HCT116 (cell line): ENCODE measurements around the gene MBL2. TPM values are rescaled to one million over a fixed set of nuclear protein-coding genes. Genes with fewer than 3 reads are reported as not detected.

Experiments
- ATAC-seq: fragments of 200-7000 bp; cut with Tn5 transposase; 2 replicates; pipeline ENCODE4 v1.9.1; 2020; ENCODE audit warnings: mild to moderate bottlenecking, moderate library complexity
- BruUV-seq: library from RNA; stranded (reverse); fragments of 400-500 nt; replicated peaks from 2 replicates; lab custom pipeline; 2021; lab: Mats Ljungman, UMichigan
- CTCF ChIA-PET: fragments of 300-600 bp; sonication (Branson Sonifier 250); formaldehyde crosslinking; loops from one replicate; lab custom pipeline; 2021; ENCODE audit warnings: antibody characterized with exemption; lab: Charles Lee
- POLR2A ChIA-PET: fragments of 300-600, 350-600 bp; sonication (Branson Sonifier 250); formaldehyde crosslinking; loops from one replicate; lab custom pipeline; 2021; ENCODE audit warnings: antibody characterized with exemption; lab: Charles Lee
- RAD21 ChIA-PET, 2 experiments: fragments of 300-600 bp; sonication (Branson Sonifier 250); formaldehyde crosslinking; loops; one replicate each; lab custom pipeline; 2023; ENCODE audit warnings: low total read pairs in 2 of 2; ENCODE audit not compliant: uncharacterized antibody in 2 of 2, unreplicated experiment in 2 of 2, low non-redundant PET in 1 of 2; lab: Charles Lee
- DNase-seq: peaks from one replicate; pipeline ENCODE4 v3.0.0-alpha.2; 2010; ENCODE audit warnings: low read depth, low spot score
- H2AFZ ChIP-seq: fragments of 200-600 bp; shearing (Covaris generic), sonication (generic); 2 replicates; pipeline ENCODE4 v1.6.1; 2017; ENCODE audit warnings: low read depth, mixed run types, mixed read lengths, antibody characterized with exemption, low read length; ENCODE audit not compliant: poor library complexity, severe bottlenecking
- H3K27ac ChIP-seq: 2 replicates; pipeline ENCODE4 v1.5.1; 2012; ENCODE audit warnings: low read depth, low read length
- H3K27me3 ChIP-seq: fragments of 200-600 bp; sonication (generic); 2 replicates; pipeline ENCODE4 v1.6.1; 2016; ENCODE audit warnings: mixed run types, low read length, mixed read lengths; ENCODE audit not compliant: insufficient read depth
- H3K36me3 ChIP-seq, 2 experiments: fragments of 200-500 bp in 1 of 2; fragments of 200-600 bp in 1 of 2; sonication (Bioruptor generic) in 1 of 2; sonication (generic) in 1 of 2; 2 replicates each; pipeline versions ENCODE4 v1.5.1 to v1.6.1; 2014 to 2016; ENCODE audit warnings: low read length in 2 of 2, inconsistent platforms in 1 of 2, mixed read lengths in 1 of 2, mixed run types in 1 of 2; ENCODE audit not compliant: insufficient read depth in 2 of 2, control insufficient read depth in 1 of 2
- H3K4me1 ChIP-seq, 2 experiments: fragments of 200-600 bp in 1 of 2; sonication (generic) in 1 of 2; 2 replicates each; pipeline versions ENCODE4 v1.5.1 to v1.6.1; 2012 to 2017; ENCODE audit warnings: low read length in 2 of 2, inconsistent platforms in 1 of 2, mild to moderate bottlenecking in 1 of 2, mixed read lengths in 1 of 2, mixed run types in 1 of 2, moderate library complexity in 1 of 2; ENCODE audit not compliant: insufficient read depth in 2 of 2, control insufficient read depth in 1 of 2
- H3K4me2 ChIP-seq: fragments of 200-600 bp; sonication (generic); 2 replicates; pipeline ENCODE4 v1.6.1; 2017; ENCODE audit warnings: mixed run types, low read length, mixed read lengths
- H3K4me3 ChIP-seq, 2 experiments: fragments of 200-600 bp in 1 of 2; sonication (generic) in 1 of 2; replicated peaks in 1 of 2; 2 replicates each; pipeline ENCODE4 v1.5.1; 2011 to 2016; ENCODE audit warnings: low read length in 2 of 2, control low read depth in 1 of 2, low read depth in 1 of 2, mild to moderate bottlenecking in 1 of 2, mixed read lengths in 1 of 2, mixed run types in 1 of 2
- H3K79me2 ChIP-seq: fragments of 200-600 bp; sonication (generic); 2 replicates; pipeline ENCODE4 v1.6.1; 2017; ENCODE audit warnings: mild to moderate bottlenecking, mixed run types, low read length, moderate library complexity, mixed read lengths; ENCODE audit not compliant: insufficient read depth
- H3K9ac ChIP-seq: fragments of 200-600 bp; sonication (generic); 2 replicates; pipeline ENCODE4 v1.6.1; 2016; ENCODE audit warnings: low read length, mixed read lengths
- H3K9me2 ChIP-seq: fragments of 200-600 bp; sonication (generic), shearing (Covaris generic); 2 replicates; pipeline ENCODE4 v1.6.1; 2017; ENCODE audit warnings: mixed run types, mild to moderate bottlenecking, moderate library complexity; ENCODE audit not compliant: insufficient read depth
- H3K9me3 ChIP-seq, 2 experiments: fragments of 200-500 bp in 1 of 2; fragments of 200-600 bp in 1 of 2; sonication (Bioruptor generic) in 1 of 2; sonication (generic) in 1 of 2; 2 replicates each; pipeline ENCODE4 v1.6.1; 2014 to 2017; ENCODE audit warnings: low read length in 2 of 2, mixed read lengths in 2 of 2, inconsistent platforms in 1 of 2, low read depth in 1 of 2, mild to moderate bottlenecking in 1 of 2, mixed run types in 1 of 2, moderate library complexity in 1 of 2; ENCODE audit not compliant: control insufficient read depth in 1 of 2, insufficient read depth in 1 of 2
- H4K20me1 ChIP-seq: fragments of 200-600 bp; sonication (generic), shearing (Covaris generic); 2 replicates; pipeline ENCODE4 v1.6.1; 2017; ENCODE audit warnings: mixed run types, mild to moderate bottlenecking, moderate library complexity; ENCODE audit not compliant: insufficient read depth
- CEBPB ChIP-seq: IDR thresholded peaks from 2 replicates; pipeline ENCODE4 v1.6.1; 2012; ENCODE audit warnings: low read depth
- EGR1 ChIP-seq: IDR thresholded peaks from 2 replicates; pipeline ENCODE4 v1.6.1; 2012; ENCODE audit warnings: low read depth
- EZH2 ChIP-seq: fragments of 200-600 bp; sonication (generic); IDR thresholded peaks from 2 replicates; pipeline ENCODE4 v1.6.1; 2017; ENCODE audit warnings: antibody characterized with exemption, mixed run types
- EZH2phosphoT487 ChIP-seq: fragments of 200-600 bp; IDR thresholded peaks from 2 replicates; pipeline ENCODE4 v1.6.1; 2018; ENCODE audit warnings: antibody characterized with exemption, borderline replicate concordance
- FOSL1 ChIP-seq: IDR thresholded peaks from 2 replicates; pipeline ENCODE4 v1.6.1; 2012; ENCODE audit warnings: low read depth
- JUND ChIP-seq: IDR thresholded peaks from 2 replicates; pipeline ENCODE4 v1.6.1; 2012
- POLR2A ChIP-seq: IDR thresholded peaks from 2 replicates; pipeline ENCODE4 v1.7.0; 2011; ENCODE audit warnings: borderline replicate concordance; ENCODE audit not compliant: insufficient read depth, insufficient read length; ENCODE audit errors: extremely low read depth
- TCF7L2 ChIP-seq: IDR thresholded peaks from 2 replicates; pipeline ENCODE4 v1.7.0; 2011; ENCODE audit warnings: borderline replicate concordance, inconsistent platforms; ENCODE audit not compliant: insufficient read depth, insufficient read length; ENCODE audit errors: extremely low read depth
- YY1 ChIP-seq: IDR thresholded peaks from 2 replicates; pipeline ENCODE4 v1.6.1; 2011; ENCODE audit warnings: low read length, low read depth, moderate library complexity, mild to moderate bottlenecking; ENCODE audit not compliant: insufficient replicate concordance; ENCODE audit errors: extremely low read depth
- ZNF274 ChIP-seq: fragments of 200-500 bp; sonication (Bioruptor generic); IDR thresholded peaks from 2 replicates; pipeline ENCODE4 v1.6.1; 2014; ENCODE audit warnings: mild to moderate bottlenecking, low read depth, low read length, inconsistent platforms
- intact Hi-C: fragments of 100-400 bp; cut with micrococcal nuclease; formaldehyde crosslinking; loops from 2 replicates; pipeline ENCODE4 v1.10.0; 2022
- total RNA-seq: library from RNA; stranded (reverse); gene quantifications from one replicate; pipeline ENCODE4 v1.2.1, GENCODE V29; 2021; ENCODE audit not compliant: unreplicated experiment
- TF ChIP-seq, protein P1 (sequence below), 3 experiments: fragments of 200-600 bp in 1 of 3; sonication (generic) in 1 of 3; IDR thresholded peaks in 2 of 3; conservative IDR thresholded peaks in 1 of 3; 2 replicates each; pipeline ENCODE4 v1.5.1; 2012 to 2017; ENCODE audit warnings: low read depth in 2 of 3, low read length in 2 of 3, antibody characterized with exemption in 1 of 3, borderline replicate concordance in 1 of 3, control low read depth in 1 of 3, mild to moderate bottlenecking in 1 of 3, mixed read lengths in 1 of 3, mixed run types in 1 of 3, moderate library complexity in 1 of 3; ENCODE audit not compliant: insufficient read depth in 1 of 3
- TF ChIP-seq, protein P2 (sequence below): IDR thresholded peaks from 2 replicates; pipeline ENCODE4 v1.6.1; 2012; ENCODE audit warnings: low read depth
- TF ChIP-seq, protein P3 (sequence below): IDR thresholded peaks from 2 replicates; pipeline ENCODE4 v1.6.1; 2011; ENCODE audit warnings: mild to moderate bottlenecking, low read length, moderate library complexity; ENCODE audit not compliant: insufficient replicate concordance; ENCODE audit errors: extremely low read depth

The MBL2 gene
- total RNA-seq, 1 experiment from 2014 or later = not detected

DNA sequence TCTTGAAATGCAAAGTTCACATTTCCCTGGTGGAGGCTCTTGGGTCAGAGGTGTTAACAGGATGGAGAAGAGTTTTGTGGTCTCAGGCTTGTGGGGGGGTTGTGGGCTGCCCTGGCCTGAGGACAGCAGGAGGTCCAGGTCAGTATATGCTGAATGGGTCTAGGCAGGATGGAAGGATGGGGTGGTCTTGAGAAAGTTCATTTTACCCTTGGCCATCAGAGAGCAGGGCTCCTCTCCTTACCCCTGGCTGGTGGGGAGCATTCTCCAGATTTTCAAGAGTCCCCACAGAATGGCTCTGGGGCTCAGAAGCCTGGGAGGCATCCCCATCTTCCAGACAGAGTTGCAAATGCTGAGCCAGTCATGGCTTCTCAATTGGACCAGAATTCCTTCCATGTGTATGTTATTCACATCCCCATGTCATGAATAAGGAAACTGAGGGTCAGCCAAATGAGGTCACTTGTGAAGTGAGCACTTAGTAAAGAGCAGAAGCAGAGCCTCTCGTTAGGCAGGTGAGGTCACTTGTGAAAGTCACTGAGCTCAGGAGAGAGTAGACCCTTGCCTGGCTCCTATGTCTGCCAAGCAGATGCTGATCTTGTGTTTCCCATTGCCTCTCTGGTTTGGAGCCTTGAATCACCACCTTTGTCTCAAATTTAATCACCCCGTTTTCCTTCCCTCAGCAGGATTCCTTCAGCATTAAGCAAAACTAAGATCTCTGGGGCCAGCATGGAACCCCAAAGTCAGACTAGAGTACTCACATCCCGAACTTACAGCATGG lies 33.0 kb downstream of the MBL2 start (continued):
- TF ChIP-seq EZH2 (no peak), POLR2A (no peak), ZNF274 (no peak), EZH2phosphoT487 (no peak)

- ATAC-seq (no peak), DNase-seq (no peak)
- Histone ChIP-seq H4K20me1 (no peaks in the 10 kb centered on the region), H3K9me2 (no peaks in the 10 kb centered on the region), H3K4me1 (no peaks in the 10 kb centered on the region), H3K4me2 (no peak overlapping the region), H3K36me3 (no peaks in the 10 kb centered on the region), H3K9ac (no peak overlapping the region), H3K9me3 (no peaks in the 10 kb centered on the region), H3K4me3 (no peak overlapping the region), H3K79me2 (no peaks in the 10 kb centered on the region), H3K27me3 (no peaks in the 10 kb centered on the region), H2AFZ (no peak overlapping the region), H3K27ac (no peak overlapping the region)
- intact Hi-C loops = no loop called here
- TF ChIP-seq, protein P1, sequence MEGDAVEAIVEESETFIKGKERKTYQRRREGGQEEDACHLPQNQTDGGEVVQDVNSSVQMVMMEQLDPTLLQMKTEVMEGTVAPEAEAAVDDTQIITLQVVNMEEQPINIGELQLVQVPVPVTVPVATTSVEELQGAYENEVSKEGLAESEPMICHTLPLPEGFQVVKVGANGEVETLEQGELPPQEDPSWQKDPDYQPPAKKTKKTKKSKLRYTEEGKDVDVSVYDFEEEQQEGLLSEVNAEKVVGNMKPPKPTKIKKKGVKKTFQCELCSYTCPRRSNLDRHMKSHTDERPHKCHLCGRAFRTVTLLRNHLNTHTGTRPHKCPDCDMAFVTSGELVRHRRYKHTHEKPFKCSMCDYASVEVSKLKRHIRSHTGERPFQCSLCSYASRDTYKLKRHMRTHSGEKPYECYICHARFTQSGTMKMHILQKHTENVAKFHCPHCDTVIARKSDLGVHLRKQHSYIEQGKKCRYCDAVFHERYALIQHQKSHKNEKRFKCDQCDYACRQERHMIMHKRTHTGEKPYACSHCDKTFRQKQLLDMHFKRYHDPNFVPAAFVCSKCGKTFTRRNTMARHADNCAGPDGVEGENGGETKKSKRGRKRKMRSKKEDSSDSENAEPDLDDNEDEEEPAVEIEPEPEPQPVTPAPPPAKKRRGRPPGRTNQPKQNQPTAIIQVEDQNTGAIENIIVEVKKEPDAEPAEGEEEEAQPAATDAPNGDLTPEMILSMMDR (IDR thresholded peaks at IDR 0.05 in 2 of 3, conservative IDR thresholded peaks at IDR 0.05 in 1 of 3; ENCODE audit: borderline replicate concordance in 1 of 3, insufficient read depth in 1 of 3, low read depth in 2 of 3, low read length in 2 of 3) = no peak
- TF ChIP-seq JUND = no peak
- no peak for TF ChIP-seq EGR1
- no peak for TF ChIP-seq YY1
- TF ChIP-seq, protein P2, sequence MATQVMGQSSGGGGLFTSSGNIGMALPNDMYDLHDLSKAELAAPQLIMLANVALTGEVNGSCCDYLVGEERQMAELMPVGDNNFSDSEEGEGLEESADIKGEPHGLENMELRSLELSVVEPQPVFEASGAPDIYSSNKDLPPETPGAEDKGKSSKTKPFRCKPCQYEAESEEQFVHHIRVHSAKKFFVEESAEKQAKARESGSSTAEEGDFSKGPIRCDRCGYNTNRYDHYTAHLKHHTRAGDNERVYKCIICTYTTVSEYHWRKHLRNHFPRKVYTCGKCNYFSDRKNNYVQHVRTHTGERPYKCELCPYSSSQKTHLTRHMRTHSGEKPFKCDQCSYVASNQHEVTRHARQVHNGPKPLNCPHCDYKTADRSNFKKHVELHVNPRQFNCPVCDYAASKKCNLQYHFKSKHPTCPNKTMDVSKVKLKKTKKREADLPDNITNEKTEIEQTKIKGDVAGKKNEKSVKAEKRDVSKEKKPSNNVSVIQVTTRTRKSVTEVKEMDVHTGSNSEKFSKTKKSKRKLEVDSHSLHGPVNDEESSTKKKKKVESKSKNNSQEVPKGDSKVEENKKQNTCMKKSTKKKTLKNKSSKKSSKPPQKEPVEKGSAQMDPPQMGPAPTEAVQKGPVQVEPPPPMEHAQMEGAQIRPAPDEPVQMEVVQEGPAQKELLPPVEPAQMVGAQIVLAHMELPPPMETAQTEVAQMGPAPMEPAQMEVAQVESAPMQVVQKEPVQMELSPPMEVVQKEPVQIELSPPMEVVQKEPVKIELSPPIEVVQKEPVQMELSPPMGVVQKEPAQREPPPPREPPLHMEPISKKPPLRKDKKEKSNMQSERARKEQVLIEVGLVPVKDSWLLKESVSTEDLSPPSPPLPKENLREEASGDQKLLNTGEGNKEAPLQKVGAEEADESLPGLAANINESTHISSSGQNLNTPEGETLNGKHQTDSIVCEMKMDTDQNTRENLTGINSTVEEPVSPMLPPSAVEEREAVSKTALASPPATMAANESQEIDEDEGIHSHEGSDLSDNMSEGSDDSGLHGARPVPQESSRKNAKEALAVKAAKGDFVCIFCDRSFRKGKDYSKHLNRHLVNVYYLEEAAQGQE = no peak
- no peak for TF ChIP-seq POLR2A
- TF ChIP-seq TCF7L2 = no peak
- TF ChIP-seq, protein P3, sequence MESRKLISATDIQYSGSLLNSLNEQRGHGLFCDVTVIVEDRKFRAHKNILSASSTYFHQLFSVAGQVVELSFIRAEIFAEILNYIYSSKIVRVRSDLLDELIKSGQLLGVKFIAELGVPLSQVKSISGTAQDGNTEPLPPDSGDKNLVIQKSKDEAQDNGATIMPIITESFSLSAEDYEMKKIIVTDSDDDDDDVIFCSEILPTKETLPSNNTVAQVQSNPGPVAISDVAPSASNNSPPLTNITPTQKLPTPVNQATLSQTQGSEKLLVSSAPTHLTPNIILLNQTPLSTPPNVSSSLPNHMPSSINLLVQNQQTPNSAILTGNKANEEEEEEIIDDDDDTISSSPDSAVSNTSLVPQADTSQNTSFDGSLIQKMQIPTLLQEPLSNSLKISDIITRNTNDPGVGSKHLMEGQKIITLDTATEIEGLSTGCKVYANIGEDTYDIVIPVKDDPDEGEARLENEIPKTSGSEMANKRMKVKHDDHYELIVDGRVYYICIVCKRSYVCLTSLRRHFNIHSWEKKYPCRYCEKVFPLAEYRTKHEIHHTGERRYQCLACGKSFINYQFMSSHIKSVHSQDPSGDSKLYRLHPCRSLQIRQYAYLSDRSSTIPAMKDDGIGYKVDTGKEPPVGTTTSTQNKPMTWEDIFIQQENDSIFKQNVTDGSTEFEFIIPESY = no peak
- no peak for TF ChIP-seq CEBPB
- TF ChIP-seq ZNF274 = no peak
- TF ChIP-seq EZH2phosphoT487 = no peak
- TF ChIP-seq FOSL1 = no peak
- no TSS peak for BruUV-seq
- ChIA-PET RAD21 (no interaction called here), POLR2A (no interaction called here), CTCF (no interaction called here)
These were observed 33.6 kb downstream of the MBL2 start for GRCh38 chr10:52738951-52739350.
